ENCODE data around the gene GABBR2.

DNA sequence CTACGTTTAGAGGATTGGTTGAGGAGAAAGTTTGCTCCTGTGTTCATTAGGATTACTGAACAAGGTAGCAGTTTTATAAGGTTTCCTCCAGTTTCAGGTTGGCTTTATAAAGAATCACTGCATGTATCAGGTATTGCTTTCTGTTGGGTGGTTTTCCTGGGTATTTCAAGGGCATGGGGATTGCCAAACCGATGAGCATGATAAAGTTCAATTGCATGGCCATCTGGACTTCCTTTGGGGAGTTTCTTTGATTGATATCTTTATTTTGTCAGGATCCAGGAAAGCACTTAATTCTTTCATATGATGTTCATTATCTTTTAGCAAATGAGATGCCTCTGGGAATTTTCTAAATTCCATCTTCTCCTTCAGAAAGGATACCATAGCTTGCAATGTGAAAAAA lies 10.3 kb upstream of the GABBR2 start:
- TF ChIP-seq FOXM1 (IDR thresholded peaks at IDR 0.05; ENCODE audit: borderline replicate concordance, low read depth), result no peak
- TF ChIP-seq EP300 (IDR thresholded peaks at IDR 0.05; ENCODE audit: borderline replicate concordance), result no peak
- TF ChIP-seq TAF1 (IDR thresholded peaks at IDR 0.05; ENCODE audit: low read depth), result no peak
- TF ChIP-seq, protein P1, sequence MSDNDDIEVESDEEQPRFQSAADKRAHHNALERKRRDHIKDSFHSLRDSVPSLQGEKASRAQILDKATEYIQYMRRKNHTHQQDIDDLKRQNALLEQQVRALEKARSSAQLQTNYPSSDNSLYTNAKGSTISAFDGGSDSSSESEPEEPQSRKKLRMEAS (IDR thresholded peaks at IDR 0.05), result no peak
- no peak for TF ChIP-seq CREB1 (IDR thresholded peaks at IDR 0.05; ENCODE audit: low read depth)
- TF ChIP-seq, protein P2, sequence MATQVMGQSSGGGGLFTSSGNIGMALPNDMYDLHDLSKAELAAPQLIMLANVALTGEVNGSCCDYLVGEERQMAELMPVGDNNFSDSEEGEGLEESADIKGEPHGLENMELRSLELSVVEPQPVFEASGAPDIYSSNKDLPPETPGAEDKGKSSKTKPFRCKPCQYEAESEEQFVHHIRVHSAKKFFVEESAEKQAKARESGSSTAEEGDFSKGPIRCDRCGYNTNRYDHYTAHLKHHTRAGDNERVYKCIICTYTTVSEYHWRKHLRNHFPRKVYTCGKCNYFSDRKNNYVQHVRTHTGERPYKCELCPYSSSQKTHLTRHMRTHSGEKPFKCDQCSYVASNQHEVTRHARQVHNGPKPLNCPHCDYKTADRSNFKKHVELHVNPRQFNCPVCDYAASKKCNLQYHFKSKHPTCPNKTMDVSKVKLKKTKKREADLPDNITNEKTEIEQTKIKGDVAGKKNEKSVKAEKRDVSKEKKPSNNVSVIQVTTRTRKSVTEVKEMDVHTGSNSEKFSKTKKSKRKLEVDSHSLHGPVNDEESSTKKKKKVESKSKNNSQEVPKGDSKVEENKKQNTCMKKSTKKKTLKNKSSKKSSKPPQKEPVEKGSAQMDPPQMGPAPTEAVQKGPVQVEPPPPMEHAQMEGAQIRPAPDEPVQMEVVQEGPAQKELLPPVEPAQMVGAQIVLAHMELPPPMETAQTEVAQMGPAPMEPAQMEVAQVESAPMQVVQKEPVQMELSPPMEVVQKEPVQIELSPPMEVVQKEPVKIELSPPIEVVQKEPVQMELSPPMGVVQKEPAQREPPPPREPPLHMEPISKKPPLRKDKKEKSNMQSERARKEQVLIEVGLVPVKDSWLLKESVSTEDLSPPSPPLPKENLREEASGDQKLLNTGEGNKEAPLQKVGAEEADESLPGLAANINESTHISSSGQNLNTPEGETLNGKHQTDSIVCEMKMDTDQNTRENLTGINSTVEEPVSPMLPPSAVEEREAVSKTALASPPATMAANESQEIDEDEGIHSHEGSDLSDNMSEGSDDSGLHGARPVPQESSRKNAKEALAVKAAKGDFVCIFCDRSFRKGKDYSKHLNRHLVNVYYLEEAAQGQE (IDR thresholded peaks at IDR 0.05; ENCODE audit: low read depth), result no peak
- no peak for TF ChIP-seq CEBPB (IDR thresholded peaks at IDR 0.05)
